Measurements from ENCODE around the gene PIEZO1. TPM values are rescaled to one million over a fixed set of nuclear protein-coding genes. Genes with fewer than 3 reads are reported as not detected.
"Not testable (repeated sequence)": the region's sequence is repeated elsewhere in the genome, so short reads cannot be mapped to it uniquely, and the experiment has no call there.

The PIEZO1 gene
- total RNA-seq, 6 donors from 2014 or later: 107 to 535 (median 239) TPM

DNA sequence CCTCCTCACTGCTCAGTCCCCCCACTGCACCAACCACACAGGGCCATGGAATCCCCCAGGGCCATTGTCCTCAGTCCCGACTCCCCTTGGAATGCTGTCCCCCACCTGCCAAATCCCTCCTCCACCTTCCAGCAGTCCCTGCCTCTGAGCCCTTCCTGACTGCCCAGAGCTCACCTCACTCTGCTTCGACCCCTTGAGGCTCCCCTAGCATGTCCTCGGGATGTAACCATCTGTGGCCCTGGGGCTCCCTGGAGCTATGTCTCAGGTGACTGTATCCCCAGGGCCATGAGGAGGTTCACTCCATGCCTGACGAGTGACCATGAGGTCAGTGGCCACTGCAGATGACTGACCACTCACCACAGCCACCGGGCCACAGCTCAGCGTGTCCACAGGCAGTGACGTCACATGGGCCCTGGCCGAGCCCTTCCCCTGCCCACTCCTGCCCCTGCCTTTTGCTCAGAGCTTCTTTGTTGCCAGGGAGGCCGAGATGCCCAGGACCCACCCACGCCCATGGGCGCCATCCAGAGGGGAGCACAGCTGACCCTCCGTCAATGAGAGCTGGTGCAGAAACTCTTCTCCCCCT is 7.7 kb upstream of the PIEZO1 start:
- H3K4me3 ChIP-seq: no peak overlapping the region
- ATAC-seq (ENCODE audit: low FRiP score in 2 of 2): peak in 1 of 2 donors; percentile 47
- H3K9me3 ChIP-seq: no peaks in the 10 kb centered on the region
- WGBS, 2 donors: 86 to 92% methylated on average over 5 to 12 of the region's 12 CpGs
- TF ChIP-seq POLR2AphosphoS5 (IDR thresholded peaks at IDR 0.05) (no peak), POLR2A (IDR thresholded peaks at IDR 0.05) (no peak), EP300 (IDR thresholded peaks at IDR 0.05) (no peak)
- TF ChIP-seq, protein P1, sequence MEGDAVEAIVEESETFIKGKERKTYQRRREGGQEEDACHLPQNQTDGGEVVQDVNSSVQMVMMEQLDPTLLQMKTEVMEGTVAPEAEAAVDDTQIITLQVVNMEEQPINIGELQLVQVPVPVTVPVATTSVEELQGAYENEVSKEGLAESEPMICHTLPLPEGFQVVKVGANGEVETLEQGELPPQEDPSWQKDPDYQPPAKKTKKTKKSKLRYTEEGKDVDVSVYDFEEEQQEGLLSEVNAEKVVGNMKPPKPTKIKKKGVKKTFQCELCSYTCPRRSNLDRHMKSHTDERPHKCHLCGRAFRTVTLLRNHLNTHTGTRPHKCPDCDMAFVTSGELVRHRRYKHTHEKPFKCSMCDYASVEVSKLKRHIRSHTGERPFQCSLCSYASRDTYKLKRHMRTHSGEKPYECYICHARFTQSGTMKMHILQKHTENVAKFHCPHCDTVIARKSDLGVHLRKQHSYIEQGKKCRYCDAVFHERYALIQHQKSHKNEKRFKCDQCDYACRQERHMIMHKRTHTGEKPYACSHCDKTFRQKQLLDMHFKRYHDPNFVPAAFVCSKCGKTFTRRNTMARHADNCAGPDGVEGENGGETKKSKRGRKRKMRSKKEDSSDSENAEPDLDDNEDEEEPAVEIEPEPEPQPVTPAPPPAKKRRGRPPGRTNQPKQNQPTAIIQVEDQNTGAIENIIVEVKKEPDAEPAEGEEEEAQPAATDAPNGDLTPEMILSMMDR (IDR thresholded peaks at IDR 0.05): no peak
- peaks cover 4 to 39% (median 11%) of the 10 kb centered on the region in 4 donors for H3K4me1 ChIP-seq
- no peak overlapping the region for H3K27ac ChIP-seq
- DNase-seq: peak in 1 of 2 donors; percentile 58
- no peaks in the 10 kb centered on the region for H3K36me3 ChIP-seq
- H3K27me3 ChIP-seq: no peaks in the 10 kb centered on the region

GRCh38 chr16:88792078-88792550 is 7.1 kb upstream of the PIEZO1 start:
- TF ChIP-seq, protein P1 (IDR thresholded peaks at IDR 0.05): no peak
- TF ChIP-seq EP300 (IDR thresholded peaks at IDR 0.05) (no peak), POLR2A (IDR thresholded peaks at IDR 0.05) (no peak), POLR2AphosphoS5 (IDR thresholded peaks at IDR 0.05) (no peak)
- Histone ChIP-seq H3K27ac (no peak overlapping the region), H3K4me1 (peaks cover 4 to 39% (median 11%) of the 10 kb centered on the region in 4 donors), H3K4me3 (no peak overlapping the region), H3K36me3 (no peaks in the 10 kb centered on the region), H3K9me3 (no peaks in the 10 kb centered on the region), H3K27me3 (no peaks in the 10 kb centered on the region)
- DNase-seq: no peak
- WGBS, 2 donors: 20 to 54% methylated on average over 1 to 13 of the region's 13 CpGs
- ATAC-seq (ENCODE audit: low FRiP score in 2 of 2): peak in 1 of 2 donors; percentile 27

DNA sequence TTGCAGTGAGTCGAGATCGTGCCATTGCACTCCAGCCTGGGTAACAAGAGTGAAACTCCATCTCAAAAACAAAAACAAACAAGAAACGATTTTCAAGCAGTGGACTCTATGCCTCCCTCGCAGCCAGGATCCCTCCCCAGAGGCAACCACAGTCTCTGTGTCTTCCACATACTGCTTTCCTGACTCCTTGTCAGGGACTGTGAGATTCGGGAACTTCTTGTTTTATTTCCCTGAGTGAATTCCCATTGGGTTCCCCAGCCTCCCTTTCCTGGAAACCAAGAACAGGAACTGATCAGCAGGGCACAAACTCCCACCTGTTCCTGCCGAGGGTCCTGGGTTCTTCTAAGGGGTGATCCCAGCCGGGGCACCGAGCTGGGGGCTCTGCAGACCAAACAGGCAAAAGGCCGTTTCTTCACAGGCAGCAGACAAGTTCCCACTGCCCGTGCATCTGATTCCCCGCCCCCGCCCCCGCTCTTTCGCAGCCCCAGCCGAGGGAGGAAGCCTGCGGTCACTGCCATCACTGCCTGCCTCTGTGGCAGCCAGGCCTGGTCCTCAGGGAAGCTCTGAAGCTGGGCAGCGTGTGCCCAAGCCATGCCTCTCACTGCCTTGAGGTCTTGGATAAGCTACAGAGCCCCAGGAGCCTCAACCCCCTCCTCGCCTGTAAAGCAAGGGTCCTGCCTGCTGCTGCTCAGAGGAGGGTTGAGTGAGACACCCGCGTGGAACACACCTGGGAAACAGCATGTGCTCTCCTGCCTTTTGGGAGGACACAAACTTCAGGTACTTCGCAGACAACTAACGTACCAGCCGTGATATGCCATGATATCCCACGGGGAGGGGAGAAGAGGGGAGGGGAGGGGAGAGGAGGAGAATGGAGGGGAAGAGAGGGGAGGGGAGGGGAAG is 5.5 kb upstream of the PIEZO1 start:
- peaks cover 6 to 42% (median 13%) of the 10 kb centered on the region in 4 donors for H3K4me1 ChIP-seq
- ATAC-seq (ENCODE audit: low FRiP score in 2 of 2): peak; percentile 35 to 79
- H3K27ac ChIP-seq: peak overlapping the region; percentile 1 to 62 (median 42)
- no peaks in the 10 kb centered on the region for H3K27me3 ChIP-seq
- peak; percentile 77 to 86 for DNase-seq
- no peak for TF ChIP-seq POLR2A (IDR thresholded peaks at IDR 0.05)
- TF ChIP-seq, protein P1 (IDR thresholded peaks at IDR 0.05): no peak
- no peak for TF ChIP-seq EP300 (IDR thresholded peaks at IDR 0.05)
- TF ChIP-seq POLR2AphosphoS5 (IDR thresholded peaks at IDR 0.05): no peak
- no peaks in the 10 kb centered on the region for H3K9me3 ChIP-seq
- 18 to 23% methylated on average over 13 to 22 of the region's 24 CpGs for WGBS, 2 donors
- no peaks in the 10 kb centered on the region for H3K36me3 ChIP-seq
- peak overlapping the region in 2 of 4 donors; percentile 13 to 14 for H3K4me3 ChIP-seq

DNA sequence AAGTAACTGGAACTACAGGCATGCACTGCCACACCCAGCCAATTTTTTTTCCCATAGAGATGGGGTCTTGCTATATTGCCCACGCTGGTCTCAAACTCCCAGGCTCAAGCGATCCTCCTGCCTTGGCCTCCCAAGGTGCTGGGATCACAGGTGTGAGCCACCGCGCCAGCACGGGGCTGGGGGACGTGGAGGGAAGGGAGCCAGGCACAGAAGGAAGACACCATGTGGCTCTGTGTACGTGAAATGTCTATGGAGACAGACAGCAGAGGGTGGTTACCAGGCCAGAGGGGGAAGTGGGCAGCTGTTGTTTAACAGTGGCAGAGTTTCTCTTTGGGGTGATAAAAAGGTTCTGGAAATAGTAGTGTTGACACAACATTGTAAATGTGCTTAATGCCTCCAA is 4.6 kb upstream of the PIEZO1 start:
- Histone ChIP-seq H3K4me1 (peaks cover 7 to 36% (median 13%) of the 10 kb centered on the region in 4 donors), H3K4me3 (no peak overlapping the region), H3K36me3 (no peaks in the 10 kb centered on the region), H3K27ac (no peak overlapping the region), H3K9me3 (no peaks in the 10 kb centered on the region), H3K27me3 (no peaks in the 10 kb centered on the region)
- ATAC-seq (ENCODE audit: low FRiP score in 2 of 2) (peak in 1 of 2 donors; percentile 29), DNase-seq (no peak)
- TF ChIP-seq POLR2A (IDR thresholded peaks at IDR 0.05) (no peak), POLR2AphosphoS5 (IDR thresholded peaks at IDR 0.05) (no peak), EP300 (IDR thresholded peaks at IDR 0.05) (no peak)
- TF ChIP-seq, protein P1 (IDR thresholded peaks at IDR 0.05): no peak
- WGBS, 2 donors: 58 to 73% methylated on average over 6 to 7 of the region's 7 CpGs

DNA sequence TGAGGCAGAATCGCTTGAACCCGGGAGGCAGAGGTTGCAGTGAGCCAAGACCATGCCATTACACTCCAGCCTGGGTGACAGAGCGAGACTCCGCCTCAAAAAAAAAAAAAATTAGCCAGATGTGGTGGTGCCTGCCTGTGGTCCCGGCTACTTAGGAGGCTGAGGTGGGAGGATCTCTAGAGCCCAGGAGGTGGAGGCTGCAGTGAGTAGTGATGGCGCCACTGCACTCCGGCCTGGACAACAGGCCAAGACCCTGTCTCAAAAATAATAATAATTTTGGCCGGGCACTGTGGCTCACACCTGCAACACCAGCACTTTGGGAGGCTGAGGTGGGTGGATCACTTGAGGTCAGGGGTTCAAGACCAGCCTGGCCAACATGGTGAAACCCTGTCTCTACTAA is 3.7 kb upstream of the PIEZO1 start:
- peaks cover 10 to 38% (median 19%) of the 10 kb centered on the region in 4 donors for H3K4me1 ChIP-seq

More for the DNA sequence above, 3.7 kb upstream of the PIEZO1 start:
- not testable (repeated sequence) for DNase-seq; ATAC-seq (ENCODE audit: low FRiP score in 2 of 2); H3K27me3 ChIP-seq; H3K4me3 ChIP-seq; H3K27ac ChIP-seq; H3K9me3 ChIP-seq; H3K36me3 ChIP-seq
- 93 to 96% methylated on average over 8 of the region's 8 CpGs for WGBS, 2 donors
